Measurements from ENCODE around the gene PFKFB4. TPM values are rescaled to one million over a fixed set of nuclear protein-coding genes. Genes with fewer than 3 reads are reported as not detected.

Gene PFKFB4
- total and polyA plus RNA-seq, 9 of the 15 experiments (the other 6 are each of a cell fraction or from before 2014, with no cell fraction given), result 0.92 to 56.3 (median 13.5) TPM

GRCh38 chr3:48553886-48554845 lies 2.4 kb downstream of the PFKFB4 start:
- H3K36me3 ChIP-seq (ENCODE audit: control insufficient read depth, insufficient read depth, low read length), result peaks cover 39% of the 10 kb centered on the region; the same call in 2 of the 3 replicates
- no peaks in the 10 kb centered on the region for H3K9me3 ChIP-seq (replicated peaks; ENCODE audit: control insufficient read depth, insufficient read depth, low read depth, low read length)
- WGBS (ENCODE audit: insufficient coverage, low coverage, missing lambda C conversion rate), result 73% methylated on average over 12 of the region's 14 CpGs
- no peaks in the 10 kb centered on the region for H3K27me3 ChIP-seq (ENCODE audit: control insufficient read depth in 2 of 2, insufficient read depth in 2 of 2, low read length in 2 of 2)
- H4K20me1 ChIP-seq (replicated peaks; ENCODE audit: control insufficient read depth, insufficient read depth, low read length), result peaks cover 6% of the 10 kb centered on the region; the same call in 1 of the 2 replicates
- POLR2A ChIA-PET, result interaction anchor here (0.5 to 0.8 kb wide), 5 partner anchors 20 to 266 kb away, joined by 3 to 6 read pairs (median 4); no protein-coding TSS in a partner anchor
- H3K4me2 ChIP-seq (ENCODE audit: insufficient read depth, low read length), result peak overlapping the region; percentile 84
- BruUV-seq (replicated peaks), result no TSS peak
- H3K9me1 ChIP-seq (ENCODE audit: control insufficient read depth, insufficient read depth, low read length), result peaks cover 11% of the 10 kb centered on the region
- intact Hi-C loops (cut with micrococcal nuclease) (loop anchor here (10.0 kb wide), 1 partner anchor 279 kb away; no protein-coding TSS in a partner anchor), in situ Hi-C loops (cut with MboI) (no loop called here)
- no peak overlapping the region; the same call in 1 of the 3 replicates for H3K27ac ChIP-seq (ENCODE audit: extremely low read depth, low read depth, low read length)
- peak overlapping the region; percentile 39 to 73; a peak in 3 of 4 replicates for H3K9ac ChIP-seq (ENCODE audit: insufficient read depth in 1 of 2, low read depth in 2 of 2, low read length in 2 of 2)
- CTCF ChIA-PET (ENCODE audit: low intra/inter-chr PET ratio), result no interaction called here
- FAIRE-seq, result no peak
- TF ChIP-seq NR1H2 (CRISPR knock-in tag; IDR thresholded peaks at IDR 0.05) (no peak), HBP1 (CRISPR knock-in tag; IDR thresholded peaks at IDR 0.05) (no peak), ZFP91 (CRISPR knock-in tag; IDR thresholded peaks at IDR 0.05) (no peak), SLC30A9 (CRISPR knock-in tag; IDR thresholded peaks at IDR 0.05) (no peak), SMAD1 (IDR thresholded peaks at IDR 0.05; ENCODE audit: low read depth, low read length, partially characterized antibody) (no peak), NR3C1 (CRISPR knock-in tag; IDR thresholded peaks at IDR 0.05) (no peak), CCNT2 (IDR thresholded peaks at IDR 0.05; ENCODE audit: borderline replicate concordance, extremely low read depth, insufficient read length, low read depth, low read length) (no peak), BRD4 (IDR thresholded peaks at IDR 0.05) (no peak), ZNF184 (CRISPR knock-in tag; IDR thresholded peaks at IDR 0.05) (no peak), HES1 (IDR thresholded peaks at IDR 0.05; ENCODE audit: low read depth) (no peak), GTF2A2 (tag; IDR thresholded peaks at IDR 0.05) (no peak)
- TF ChIP-seq, protein P1, sequence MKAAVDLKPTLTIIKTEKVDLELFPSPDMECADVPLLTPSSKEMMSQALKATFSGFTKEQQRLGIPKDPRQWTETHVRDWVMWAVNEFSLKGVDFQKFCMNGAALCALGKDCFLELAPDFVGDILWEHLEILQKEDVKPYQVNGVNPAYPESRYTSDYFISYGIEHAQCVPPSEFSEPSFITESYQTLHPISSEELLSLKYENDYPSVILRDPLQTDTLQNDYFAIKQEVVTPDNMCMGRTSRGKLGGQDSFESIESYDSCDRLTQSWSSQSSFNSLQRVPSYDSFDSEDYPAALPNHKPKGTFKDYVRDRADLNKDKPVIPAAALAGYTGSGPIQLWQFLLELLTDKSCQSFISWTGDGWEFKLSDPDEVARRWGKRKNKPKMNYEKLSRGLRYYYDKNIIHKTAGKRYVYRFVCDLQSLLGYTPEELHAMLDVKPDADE (conservative IDR thresholded peaks at IDR 0.05; ENCODE audit: control insufficient read depth, low read depth, low read length), result no peak
- no peak for ATAC-seq
- no peak overlapping the region for H3K4me3 ChIP-seq
- H3K79me2 ChIP-seq (ENCODE audit: control insufficient read depth, insufficient read depth, low read length), result peaks cover 53% of the 10 kb centered on the region
- DNase-seq (ENCODE audit: extremely low read depth in 1 of 4, low spot score in 3 of 4), result no peak
- H3K4me1 ChIP-seq (replicated peaks in 1 of 2; ENCODE audit: control insufficient read depth in 2 of 2, insufficient read depth in 2 of 2, low read length in 2 of 2), result peaks cover 30 to 42% of the 10 kb centered on the region in 2 experiments; a peak in 4 of 5 replicates
- no peak overlapping the region for H2AFZ ChIP-seq (ENCODE audit: low read depth, low read length)

Data from K562 (cell line).